ENCODE measurements around the gene PDE5A. TPM values are rescaled to one million over a fixed set of nuclear protein-coding genes. Genes with fewer than 3 reads are reported as not detected.

Gene PDE5A
- polyA plus RNA-seq, 4 donors = 44.5 to 79.8 (median 54.9) TPM

GRCh38 chr4:119525005-119525749 lies 103.4 kb downstream of the PDE5A start:
- DNase-seq (ENCODE audit: low read depth in 4 of 4, low spot score in 3 of 4) = no peak

- DNase-seq (ENCODE audit: low read depth in 4 of 4, low spot score in 3 of 4) = no peak
These were observed 105.2 kb downstream of the PDE5A start for GRCh38 chr4:119523399-119523798.

- no peak for DNase-seq (ENCODE audit: low read depth in 4 of 4, low spot score in 3 of 4)
These were observed 107.3 kb downstream of the PDE5A start for GRCh38 chr4:119521268-119521667.

GRCh38 chr4:119518915-119519410 lies 109.6 kb downstream of the PDE5A start:
- DNase-seq (ENCODE audit: low read depth in 4 of 4, low spot score in 3 of 4) = no peak

- DNase-seq (ENCODE audit: low read depth in 4 of 4, low spot score in 3 of 4) = no peak
These were observed 110.2 kb downstream of the PDE5A start for GRCh38 chr4:119518230-119518892.

- DNase-seq (ENCODE audit: low read depth in 4 of 4, low spot score in 3 of 4) = no peak
These were observed 111.0 kb downstream of the PDE5A start for GRCh38 chr4:119517361-119518229.

- DNase-seq (ENCODE audit: low read depth in 4 of 4, low spot score in 3 of 4) = no peak
These were observed 116.2 kb downstream of the PDE5A start for GRCh38 chr4:119512398-119512797.

- no peak for DNase-seq (ENCODE audit: low read depth in 4 of 4, low spot score in 3 of 4)
These were observed 118.0 kb downstream of the PDE5A start for GRCh38 chr4:119510395-119511149.

- DNase-seq (ENCODE audit: low read depth in 4 of 4, low spot score in 3 of 4) = no peak
These were observed 120.3 kb downstream of the PDE5A start for GRCh38 chr4:119508281-119508680.

GRCh38 chr4:119506806-119507205 lies 121.8 kb downstream of the PDE5A start:
- no peak for DNase-seq (ENCODE audit: low read depth in 4 of 4, low spot score in 3 of 4)

GRCh38 chr4:119504616-119505015 lies 124.0 kb downstream of the PDE5A start:
- no peak for DNase-seq (ENCODE audit: low read depth in 4 of 4, low spot score in 3 of 4)

GRCh38 chr4:119501740-119502139 lies 126.9 kb downstream of the PDE5A start:
- no peak for DNase-seq (ENCODE audit: low read depth in 4 of 4, low spot score in 3 of 4)

GRCh38 chr4:119498527-119498926 lies 130.1 kb downstream of the PDE5A start:
- DNase-seq (ENCODE audit: low read depth in 4 of 4, low spot score in 3 of 4) = peak in 3 of 4 donors; percentile 30 to 50 (median 39)

- no peak for DNase-seq (ENCODE audit: low read depth in 4 of 4, low spot score in 3 of 4)
These were observed 134.7 kb downstream of the PDE5A start for GRCh38 chr4:119493886-119494285.

- DNase-seq (ENCODE audit: low read depth in 4 of 4, low spot score in 3 of 4) = no peak
These were observed 135.2 kb downstream of the PDE5A start for GRCh38 chr4:119493419-119493818.

GRCh38 chr4:119490335-119490734 lies 138.3 kb downstream of the PDE5A start:
- DNase-seq (ENCODE audit: low read depth in 4 of 4, low spot score in 3 of 4) = no peak

- no peak for DNase-seq (ENCODE audit: low read depth in 4 of 4, low spot score in 3 of 4)
These were observed 139.3 kb downstream of the PDE5A start for GRCh38 chr4:119489305-119489704.

- no peak for DNase-seq (ENCODE audit: low read depth in 4 of 4, low spot score in 3 of 4)
These were observed 148.3 kb downstream of the PDE5A start for GRCh38 chr4:119480331-119480730.

- no peak for DNase-seq (ENCODE audit: low read depth in 4 of 4, low spot score in 3 of 4)
These were observed 148.8 kb downstream of the PDE5A start for GRCh38 chr4:119479835-119480234.

GRCh38 chr4:119479180-119479808 lies 149.3 kb downstream of the PDE5A start:
- DNase-seq (ENCODE audit: low read depth in 4 of 4, low spot score in 3 of 4) = no peak

All from left renal pelvis (tissue), 4 donors.